ENCODE data around the gene PDCD1. TPM values are rescaled to one million over a fixed set of nuclear protein-coding genes. Genes with fewer than 3 reads are reported as not detected.

Gene PDCD1
- total RNA-seq, 2 experiments from 2014 or later: 19.4 to 20.3 TPM

DNA sequence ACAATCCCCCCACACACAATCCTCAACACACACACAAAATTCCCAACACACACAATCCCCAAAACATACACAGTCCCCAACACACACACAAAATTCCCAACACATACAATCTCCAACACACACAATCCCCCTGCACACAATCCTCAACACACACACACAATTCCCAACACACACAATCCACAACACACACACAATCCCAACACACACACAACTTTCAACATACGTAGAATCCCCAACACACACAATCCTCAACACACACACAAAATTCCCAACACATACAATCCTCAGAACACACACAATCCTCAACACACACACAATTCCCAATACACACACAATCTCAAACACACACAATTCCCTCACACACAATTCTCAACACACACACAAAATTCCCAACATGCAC lies 2.6 kb upstream of the PDCD1 start:
- Mint-ChIP-seq H3K4me3 (peak overlapping the region; percentile 15), H3K27me3 (peaks cover 22% of the 10 kb centered on the region), H3K4me1 (ENCODE audit: low read depth) (peaks cover 73% of the 10 kb centered on the region), H3K36me3 (ENCODE audit: low read depth) (peaks cover 6% of the 10 kb centered on the region), H3K9me3 (peaks cover 10% of the 10 kb centered on the region), H3K27ac (peak overlapping the region; percentile 92)
- intact Hi-C loops (cut with micrococcal nuclease): loop anchor here (10.0 kb wide), 1 partner anchor 126 kb away; the partner anchor contains the start of gene D2HGDH
- TF ChIP-seq CTCF (IDR thresholded peaks at IDR 0.05): no peak
- DNase-seq (no peak), ATAC-seq (no peak)
- CTCF ChIA-PET: no interaction called here
- POLR2A ChIA-PET: no interaction called here

DNA sequence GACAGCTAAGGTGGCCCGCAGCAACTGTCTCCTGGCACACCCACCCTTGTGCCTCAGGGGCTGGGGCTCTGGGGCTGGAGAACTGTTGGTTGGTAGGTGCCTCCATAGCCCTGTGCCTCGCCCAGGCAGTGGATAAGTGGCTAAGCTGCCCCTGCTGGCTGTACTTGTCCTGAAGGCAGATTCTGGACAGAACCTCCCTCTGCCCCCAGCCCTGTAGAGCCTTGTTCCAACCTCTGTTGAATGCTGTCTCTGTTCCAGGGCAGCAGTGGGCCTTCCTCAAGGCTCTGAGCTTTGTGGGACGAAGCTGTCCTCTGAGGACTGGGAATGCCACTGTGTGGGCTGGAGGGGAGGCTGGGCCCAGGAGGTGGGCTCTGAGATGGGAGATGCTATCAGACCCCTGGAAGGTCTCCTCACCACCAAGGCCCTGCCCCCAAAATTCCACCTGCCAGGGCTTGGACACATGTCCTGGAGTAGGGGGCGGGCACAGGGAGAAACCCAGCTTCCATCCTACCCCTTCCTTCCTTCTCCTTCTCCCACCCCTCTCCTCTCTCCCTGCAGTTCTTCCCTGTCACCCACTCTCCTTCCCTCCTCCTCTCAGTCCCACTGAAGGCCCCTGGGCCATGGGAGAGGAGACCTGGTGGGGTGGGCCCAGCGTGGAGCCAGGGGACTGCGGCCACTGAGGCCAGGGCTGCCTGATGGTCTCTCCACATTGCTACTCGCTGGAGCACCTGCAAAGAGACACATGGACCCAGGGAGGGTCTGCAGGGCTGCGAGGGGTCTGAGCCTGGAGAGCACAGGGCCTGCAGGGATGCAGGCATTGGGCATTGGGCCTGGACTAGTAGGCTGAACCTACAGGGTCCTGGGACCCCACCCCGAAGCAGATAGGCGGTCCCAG lies 1.7 kb upstream of the PDCD1 start:
- Mint-ChIP-seq H3K4me1 (ENCODE audit: low read depth) (peaks cover 71% of the 10 kb centered on the region), H3K27ac (peak overlapping the region; percentile 92), H3K27me3 (peaks cover 18% of the 10 kb centered on the region), H3K9me3 (peaks cover 10% of the 10 kb centered on the region), H3K36me3 (ENCODE audit: low read depth) (peaks cover 6% of the 10 kb centered on the region), H3K4me3 (peak overlapping the region; percentile 82)
- intact Hi-C loops (cut with micrococcal nuclease): loop anchor here (10.0 kb wide), 1 partner anchor 126 kb away; the partner anchor contains the start of gene D2HGDH
- TF ChIP-seq CTCF (IDR thresholded peaks at IDR 0.05): no peak
- CTCF ChIA-PET: interaction anchor here (0.7 to 1.9 kb wide), 6 partner anchors 9 to 158 kb away, joined by 3 to 8 read pairs (median 6); partner anchors contain the start of genes ING5 and RTP5
- POLR2A ChIA-PET: interaction anchor here (0.9 to 3.0 kb wide), 9 partner anchors 8 to 173 kb away, joined by 3 to 12 read pairs (median 5); no protein-coding TSS in a partner anchor
- DNase-seq (no peak), ATAC-seq (peak; percentile 38)

DNA sequence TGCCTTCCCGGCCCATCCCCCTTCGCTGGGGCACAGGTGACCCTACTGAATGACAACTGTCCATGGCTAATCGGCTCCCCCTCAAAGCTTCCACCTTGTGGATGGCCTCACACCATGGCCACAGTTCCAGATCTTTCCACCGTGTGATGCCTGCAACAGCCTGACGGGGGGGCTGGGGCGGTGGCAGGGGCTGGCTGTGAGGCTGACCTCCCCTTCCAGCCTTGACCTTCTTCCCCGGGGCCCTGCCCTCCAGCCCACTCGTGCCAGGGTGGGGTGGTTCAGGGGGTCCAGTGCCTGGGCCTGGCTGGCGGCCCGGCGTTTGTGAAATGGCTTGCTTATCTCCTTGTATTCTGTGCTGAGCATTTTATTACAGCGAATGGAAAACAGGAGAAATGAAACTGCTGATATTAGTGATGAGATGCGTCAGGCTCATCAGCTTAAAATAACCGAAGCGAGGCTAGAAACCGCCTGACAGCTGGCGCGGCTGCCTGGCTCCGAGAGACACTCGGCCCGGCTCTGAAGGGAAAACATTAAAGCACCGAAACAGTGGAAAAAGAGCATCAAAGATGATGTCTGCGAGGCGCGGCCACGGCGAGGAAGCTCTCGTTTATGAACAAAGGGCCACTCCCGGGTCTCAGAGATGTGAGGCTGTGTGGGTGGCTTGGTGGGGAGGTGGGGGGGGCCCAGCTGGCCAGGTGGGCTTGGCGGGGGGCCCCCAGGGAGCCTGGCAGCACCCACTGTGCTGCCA lies 916 bp upstream of the PDCD1 start:
- Mint-ChIP-seq H3K4me1 (ENCODE audit: low read depth) (peaks cover 63% of the 10 kb centered on the region), H3K4me3 (peak overlapping the region; percentile 82), H3K27ac (peak overlapping the region; percentile 92), H3K36me3 (ENCODE audit: low read depth) (peaks cover 6% of the 10 kb centered on the region), H3K27me3 (peaks cover 11% of the 10 kb centered on the region), H3K9me3 (peaks cover 5% of the 10 kb centered on the region)
- intact Hi-C loops (cut with micrococcal nuclease): loop anchor here (10.0 kb wide), 1 partner anchor 125 kb away; the partner anchor contains the start of gene D2HGDH
- peak; percentile 66 for TF ChIP-seq CTCF (IDR thresholded peaks at IDR 0.05)
- peak; percentile 94 for DNase-seq
- POLR2A ChIA-PET: interaction anchor here (0.6 to 3.0 kb wide), 11 partner anchors 9 to 709 kb away, joined by 3 to 12 read pairs (median 4); partner anchors contain the start of gene PPP1R7
- peak; percentile 50 for ATAC-seq
- CTCF ChIA-PET: interaction anchor here (0.7 to 1.9 kb wide), 6 partner anchors 9 to 157 kb away, joined by 3 to 8 read pairs (median 6); partner anchors contain the start of genes ING5 and RTP5

DNA sequence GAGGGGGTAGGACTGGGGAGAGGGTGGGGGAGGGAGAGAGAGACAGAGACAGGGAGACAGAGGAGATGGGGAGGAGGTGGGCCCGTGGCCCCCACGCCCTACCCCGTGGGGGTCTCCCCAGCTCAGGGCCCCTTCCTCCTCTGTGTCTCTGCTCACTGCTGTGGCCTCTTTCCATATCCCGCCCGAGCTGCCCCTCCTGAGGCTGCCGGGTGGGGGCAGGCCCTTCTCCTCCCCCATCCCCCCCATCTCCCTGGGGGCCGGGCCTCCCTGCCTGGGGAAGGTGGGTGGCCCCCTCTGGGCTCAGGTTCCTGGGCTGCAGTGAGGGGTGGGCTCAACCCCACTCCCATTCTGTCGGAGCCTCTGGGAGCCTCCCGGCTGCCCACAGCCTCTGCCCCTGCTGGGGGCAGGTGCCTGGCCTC lies 332 bp upstream of the PDCD1 start:
- Mint-ChIP-seq H3K9me3 (peaks cover under 1% of the 10 kb centered on the region), H3K36me3 (ENCODE audit: low read depth) (peaks cover 3% of the 10 kb centered on the region), H3K4me1 (ENCODE audit: low read depth) (peaks cover 57% of the 10 kb centered on the region), H3K27me3 (peaks cover 6% of the 10 kb centered on the region), H3K27ac (peak overlapping the region; percentile 92), H3K4me3 (peak overlapping the region; percentile 82)
- ChIA-PET POLR2A (interaction anchor here (0.6 to 3.0 kb wide), 11 partner anchors 9 to 709 kb away, joined by 3 to 12 read pairs (median 4); partner anchors contain the start of gene PPP1R7), CTCF (interaction anchor here (1.2 to 1.9 kb wide), 4 partner anchors 10 to 172 kb away, joined by 4 to 8 read pairs (median 8); partner anchors contain the start of genes DTYMK, ING5 and RTP5)
- TF ChIP-seq CTCF (IDR thresholded peaks at IDR 0.05): no peak
- peak; percentile 45 for ATAC-seq
- DNase-seq: no peak
- intact Hi-C loops (cut with micrococcal nuclease): no loop called here

Data from activated CD8-positive, alpha-beta T cell treated with anti-CD3 and anti-CD28 coated beads for 36 hours (primary cell).